Measurements from ENCODE around the gene SPRED2. TPM values are rescaled to one million over a fixed set of nuclear protein-coding genes. Genes with fewer than 3 reads are reported as not detected.
A peak's percentile ranks its signal among the peaks of the same experiment; 100 is the strongest.

Gene SPRED2
- total RNA-seq, 2 experiments from 2014 or later: 8.0 to 11.4 TPM

GRCh38 chr2:65378290-65378689 is 54.1 kb downstream of the SPRED2 start:
- CTCF ChIA-PET: no interaction called here
- intact Hi-C loops (cut with micrococcal nuclease): no loop called here
- peaks cover 29% of the 10 kb centered on the region for H3K4me1 Mint-ChIP-seq (ENCODE audit: low read depth)
- DNase-seq: no peak
- no peak overlapping the region for H3K4me3 Mint-ChIP-seq
- H3K9me3 Mint-ChIP-seq: no peaks in the 10 kb centered on the region
- no peak overlapping the region for H3K27ac Mint-ChIP-seq
- no peaks in the 10 kb centered on the region for H3K36me3 Mint-ChIP-seq (ENCODE audit: low read depth)
- peaks cover 10% of the 10 kb centered on the region for H3K27me3 Mint-ChIP-seq (ENCODE audit: low read depth)

DNA sequence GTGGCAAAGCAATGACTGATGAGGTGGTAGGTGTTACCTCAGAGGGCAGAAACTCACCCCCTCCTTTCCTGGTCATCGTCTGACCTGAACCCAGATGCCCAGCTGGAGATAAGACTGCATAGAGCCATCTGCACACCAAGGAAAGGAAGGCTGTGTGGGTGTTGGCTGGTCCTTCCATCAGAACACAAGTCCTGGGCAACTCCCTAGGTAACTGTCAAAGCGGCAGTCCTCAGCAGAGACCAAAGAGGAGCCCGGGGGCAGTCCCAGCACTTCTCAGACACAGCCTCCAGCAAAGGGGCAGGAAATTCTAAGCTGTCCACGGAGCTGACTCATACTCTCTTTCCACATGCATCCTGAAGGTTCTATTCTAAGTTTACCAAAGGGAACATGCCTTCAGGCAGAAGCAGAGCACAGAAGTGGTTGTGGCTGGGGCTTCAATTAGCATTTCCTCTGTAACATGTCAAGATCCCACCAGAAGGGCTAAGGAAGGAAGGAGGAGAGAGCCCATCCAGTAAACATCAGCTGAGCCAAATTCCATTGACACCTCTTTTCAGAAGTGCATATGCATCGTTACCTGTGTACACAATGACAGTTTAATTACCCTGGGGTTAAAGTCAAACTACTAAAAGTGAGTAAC is 54.7 kb downstream of the SPRED2 start:
- no peaks in the 10 kb centered on the region for H3K9me3 Mint-ChIP-seq
- H3K4me1 Mint-ChIP-seq (ENCODE audit: low read depth): peaks cover 24% of the 10 kb centered on the region
- no peaks in the 10 kb centered on the region for H3K36me3 Mint-ChIP-seq (ENCODE audit: low read depth)
- no peak overlapping the region for H3K4me3 Mint-ChIP-seq
- H3K27me3 Mint-ChIP-seq (ENCODE audit: low read depth): peaks cover 10% of the 10 kb centered on the region
- CTCF ChIA-PET: no interaction called here
- peak; percentile 56 for DNase-seq
- H3K27ac Mint-ChIP-seq: no peak overlapping the region
- intact Hi-C loops (cut with micrococcal nuclease): no loop called here

DNA sequence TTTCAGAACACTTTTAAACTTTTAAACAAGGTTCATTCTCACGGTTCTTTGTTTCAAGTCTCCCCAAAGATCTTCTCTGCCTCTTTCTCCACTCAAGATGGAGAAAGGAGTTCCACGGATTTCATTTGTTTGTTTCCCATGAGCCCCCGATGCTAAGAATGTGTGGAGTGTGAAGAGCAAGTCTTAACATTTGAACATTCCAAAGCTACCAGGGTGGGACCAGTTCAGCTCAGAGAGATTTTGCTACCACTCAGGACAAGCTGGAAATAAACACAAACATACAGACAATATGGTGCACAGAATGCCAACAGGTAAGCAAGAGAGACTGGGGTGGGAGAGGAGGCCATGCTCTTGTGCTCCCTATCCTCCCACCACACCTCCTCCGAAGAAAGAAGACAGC is 56.7 kb downstream of the SPRED2 start:
- intact Hi-C loops (cut with micrococcal nuclease): no loop called here
- Mint-ChIP-seq H3K27ac (no peak overlapping the region), H3K4me3 (no peak overlapping the region), H3K9me3 (no peaks in the 10 kb centered on the region), H3K4me1 (ENCODE audit: low read depth) (peaks cover 10% of the 10 kb centered on the region), H3K27me3 (ENCODE audit: low read depth) (peaks cover 10% of the 10 kb centered on the region), H3K36me3 (ENCODE audit: low read depth) (no peaks in the 10 kb centered on the region)
- CTCF ChIA-PET: no interaction called here
- no peak for DNase-seq

DNA sequence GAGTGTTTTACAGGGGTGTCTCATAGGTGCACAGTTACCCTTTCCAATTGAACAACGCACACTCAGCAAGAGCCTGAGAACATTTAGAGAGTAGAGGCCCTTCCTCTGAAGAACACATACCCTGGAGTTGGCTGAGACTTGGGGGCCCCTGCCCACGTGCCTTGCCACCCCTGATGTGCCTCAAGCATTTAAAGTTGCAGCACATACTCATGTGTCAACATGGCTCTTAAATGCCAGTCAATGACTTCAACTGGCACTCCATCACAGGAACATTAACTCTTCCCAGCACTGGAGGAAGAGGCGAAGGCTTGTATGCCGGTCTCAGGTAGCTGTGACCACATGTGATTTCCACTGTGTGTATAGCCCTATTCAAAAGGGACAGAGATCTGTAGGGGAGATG is 57.4 kb downstream of the SPRED2 start:
- Mint-ChIP-seq H3K36me3 (ENCODE audit: low read depth) (no peaks in the 10 kb centered on the region), H3K27me3 (ENCODE audit: low read depth) (peaks cover 10% of the 10 kb centered on the region), H3K4me1 (ENCODE audit: low read depth) (peaks cover 10% of the 10 kb centered on the region), H3K9me3 (no peaks in the 10 kb centered on the region), H3K4me3 (no peak overlapping the region), H3K27ac (no peak overlapping the region)
- intact Hi-C loops (cut with micrococcal nuclease): no loop called here
- no peak for DNase-seq
- CTCF ChIA-PET: interaction anchor here (1.1 kb wide), 1 partner anchor 8 kb away, joined by 3 read pairs; no protein-coding TSS in a partner anchor

GRCh38 chr2:65374575-65374974 is 57.8 kb downstream of the SPRED2 start:
- Mint-ChIP-seq H3K36me3 (ENCODE audit: low read depth) (no peaks in the 10 kb centered on the region), H3K27ac (no peak overlapping the region), H3K27me3 (ENCODE audit: low read depth) (peaks cover 10% of the 10 kb centered on the region), H3K4me3 (no peak overlapping the region), H3K4me1 (ENCODE audit: low read depth) (peaks cover 10% of the 10 kb centered on the region), H3K9me3 (no peaks in the 10 kb centered on the region)
- intact Hi-C loops (cut with micrococcal nuclease): no loop called here
- no peak for DNase-seq
- CTCF ChIA-PET: interaction anchor here (1.1 kb wide), 1 partner anchor 9 kb away, joined by 3 read pairs; no protein-coding TSS in a partner anchor

DNA sequence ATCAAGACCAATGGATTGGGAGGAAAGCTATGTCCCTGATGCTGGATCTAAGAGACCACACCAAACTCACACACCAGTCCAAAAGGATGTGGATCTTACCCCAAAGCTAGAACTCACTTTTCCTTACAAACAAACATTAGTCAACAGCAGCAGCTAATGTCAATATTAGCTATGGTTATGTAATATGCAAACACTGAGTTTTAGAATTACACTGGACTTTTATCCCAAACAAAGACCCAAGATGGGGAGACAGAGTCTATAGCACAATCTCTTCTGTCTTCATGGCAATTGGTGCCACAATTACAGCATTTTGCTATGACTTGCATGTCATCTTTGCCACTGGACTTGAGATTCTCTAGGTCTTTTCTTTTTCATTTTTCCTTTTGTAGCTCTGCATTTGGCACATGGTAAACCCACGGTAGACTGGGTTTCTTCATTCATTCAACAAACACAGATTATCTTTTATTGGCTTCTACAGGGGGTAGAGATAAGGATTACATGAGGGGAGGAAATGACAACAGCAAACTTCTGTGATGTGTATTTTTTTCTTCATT is 59.0 kb downstream of the SPRED2 start:
- H3K27me3 Mint-ChIP-seq (ENCODE audit: low read depth): peaks cover 10% of the 10 kb centered on the region
- H3K4me1 Mint-ChIP-seq (ENCODE audit: low read depth): peaks cover 10% of the 10 kb centered on the region
- no peak overlapping the region for H3K27ac Mint-ChIP-seq
- intact Hi-C loops (cut with micrococcal nuclease): no loop called here
- no peaks in the 10 kb centered on the region for H3K9me3 Mint-ChIP-seq
- no peak for DNase-seq
- no peaks in the 10 kb centered on the region for H3K36me3 Mint-ChIP-seq (ENCODE audit: low read depth)
- H3K4me3 Mint-ChIP-seq: no peak overlapping the region
- CTCF ChIA-PET: interaction anchor here (1.4 kb wide), 1 partner anchor 10 kb away, joined by 5 read pairs; no protein-coding TSS in a partner anchor

GRCh38 chr2:65372619-65373018 is 59.8 kb downstream of the SPRED2 start:
- CTCF ChIA-PET: interaction anchor here (1.4 kb wide), 1 partner anchor 10 kb away, joined by 5 read pairs; no protein-coding TSS in a partner anchor
- H3K9me3 Mint-ChIP-seq: no peaks in the 10 kb centered on the region
- H3K4me1 Mint-ChIP-seq (ENCODE audit: low read depth): peaks cover 6% of the 10 kb centered on the region
- peaks cover 10% of the 10 kb centered on the region for H3K27me3 Mint-ChIP-seq (ENCODE audit: low read depth)
- DNase-seq: no peak
- H3K4me3 Mint-ChIP-seq: no peak overlapping the region
- H3K27ac Mint-ChIP-seq: no peak overlapping the region
- intact Hi-C loops (cut with micrococcal nuclease): no loop called here
- H3K36me3 Mint-ChIP-seq (ENCODE audit: low read depth): no peaks in the 10 kb centered on the region

- CTCF ChIA-PET: no interaction called here
Observed at GRCh38 chr2:65371074-65371434, 61.3 kb downstream of the SPRED2 start.

DNA sequence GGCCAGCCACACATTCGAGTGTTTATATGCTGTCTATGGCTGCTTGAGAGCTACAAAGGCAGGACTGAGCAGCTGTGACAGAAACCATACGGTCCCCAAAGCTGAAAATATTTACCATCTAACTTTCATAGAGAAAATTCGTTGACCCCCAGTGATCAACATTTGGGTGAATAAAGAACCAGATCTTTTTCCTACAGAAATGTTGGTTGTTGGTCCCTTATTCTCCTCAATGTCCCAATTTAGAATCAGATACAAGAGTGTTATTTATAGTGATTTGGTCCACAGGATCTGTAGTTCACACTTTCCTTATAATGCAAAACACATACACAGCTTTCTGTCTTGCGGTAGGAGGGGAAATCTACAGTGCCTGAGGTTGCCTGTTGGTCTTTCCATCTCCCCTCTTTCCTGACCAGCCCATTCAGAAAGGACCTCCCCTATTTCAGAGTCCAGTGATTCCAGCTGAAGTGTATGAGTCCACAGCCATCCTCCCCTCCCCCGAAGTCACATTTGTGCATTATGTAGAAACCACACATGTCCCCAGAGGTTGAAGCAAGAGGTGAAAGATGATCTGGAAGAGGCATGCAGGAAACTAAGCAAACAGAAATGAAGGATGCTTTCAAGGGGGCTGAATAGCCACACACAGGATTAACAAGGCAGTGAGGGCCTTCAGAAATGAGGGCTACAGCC is 61.9 kb downstream of the SPRED2 start:
- Mint-ChIP-seq H3K36me3 (ENCODE audit: low read depth) (no peaks in the 10 kb centered on the region), H3K4me3 (no peak overlapping the region), H3K4me1 (ENCODE audit: low read depth) (peaks cover 13% of the 10 kb centered on the region), H3K27me3 (ENCODE audit: low read depth) (no peaks in the 10 kb centered on the region), H3K27ac (no peak overlapping the region), H3K9me3 (no peaks in the 10 kb centered on the region)
- intact Hi-C loops (cut with micrococcal nuclease): no loop called here
- no peak for DNase-seq
- CTCF ChIA-PET: no interaction called here

More at GRCh38 chr2:65371074-65371434, 61.3 kb downstream of the SPRED2 start:
- no peaks in the 10 kb centered on the region for H3K9me3 Mint-ChIP-seq
- peaks cover 13% of the 10 kb centered on the region for H3K4me1 Mint-ChIP-seq (ENCODE audit: low read depth)
- peaks cover 4% of the 10 kb centered on the region for H3K27me3 Mint-ChIP-seq (ENCODE audit: low read depth)
- no peak overlapping the region for H3K4me3 Mint-ChIP-seq
- no peak overlapping the region for H3K27ac Mint-ChIP-seq
- intact Hi-C loops (cut with micrococcal nuclease): no loop called here
- DNase-seq: no peak
- no peaks in the 10 kb centered on the region for H3K36me3 Mint-ChIP-seq (ENCODE audit: low read depth)

DNA sequence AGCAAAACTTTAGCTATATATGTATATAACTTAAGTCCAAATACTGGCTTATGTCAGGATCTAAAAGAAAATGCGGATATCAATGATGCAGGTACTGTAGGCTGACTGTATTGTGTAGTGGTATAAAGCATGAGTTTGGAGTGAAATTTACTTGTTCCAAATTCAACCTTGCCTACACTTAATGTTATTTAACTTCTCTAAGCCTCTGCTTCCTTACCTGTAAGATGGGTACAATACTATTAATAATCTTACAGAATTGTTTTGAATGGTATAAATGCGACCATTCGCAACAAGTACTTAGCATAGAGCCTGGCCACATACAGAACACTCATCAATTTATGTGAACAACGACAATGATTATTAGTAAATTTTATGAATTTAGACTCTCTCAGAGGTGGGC is 62.4 kb downstream of the SPRED2 start:
- H3K36me3 Mint-ChIP-seq (ENCODE audit: low read depth): no peaks in the 10 kb centered on the region
- no peak overlapping the region for H3K4me3 Mint-ChIP-seq
- no peak for DNase-seq
- H3K27me3 Mint-ChIP-seq (ENCODE audit: low read depth): no peaks in the 10 kb centered on the region
- intact Hi-C loops (cut with micrococcal nuclease): no loop called here
- H3K27ac Mint-ChIP-seq: no peak overlapping the region
- peaks cover 13% of the 10 kb centered on the region for H3K4me1 Mint-ChIP-seq (ENCODE audit: low read depth)
- no peaks in the 10 kb centered on the region for H3K9me3 Mint-ChIP-seq
- CTCF ChIA-PET: no interaction called here

DNA sequence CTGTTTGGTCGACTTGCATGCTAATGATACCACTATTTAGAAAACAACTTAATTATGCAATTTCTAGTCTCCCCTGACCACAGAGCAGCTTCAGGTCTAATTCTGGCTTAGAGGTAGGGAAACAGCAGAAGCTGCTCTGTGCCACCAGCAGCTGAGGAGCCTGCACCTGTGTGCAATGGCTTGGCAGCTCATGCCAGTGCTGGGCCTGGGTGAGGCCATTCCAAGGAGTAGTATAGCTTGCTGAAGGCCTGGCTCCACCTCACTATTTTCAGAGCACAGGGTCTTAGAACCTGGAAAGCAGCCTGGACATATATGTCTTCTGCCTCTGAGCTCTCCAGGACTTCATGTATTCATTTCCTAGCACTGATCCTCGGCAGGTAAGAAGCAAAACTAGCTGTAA is 62.8 kb downstream of the SPRED2 start:
- H3K4me3 Mint-ChIP-seq: no peak overlapping the region
- H3K36me3 Mint-ChIP-seq (ENCODE audit: low read depth): no peaks in the 10 kb centered on the region
- no peaks in the 10 kb centered on the region for H3K27me3 Mint-ChIP-seq (ENCODE audit: low read depth)
- H3K9me3 Mint-ChIP-seq: no peaks in the 10 kb centered on the region
- intact Hi-C loops (cut with micrococcal nuclease): no loop called here
- no peak for DNase-seq
- no peak overlapping the region for H3K27ac Mint-ChIP-seq
- CTCF ChIA-PET: no interaction called here
- peaks cover 11% of the 10 kb centered on the region for H3K4me1 Mint-ChIP-seq (ENCODE audit: low read depth)

DNA sequence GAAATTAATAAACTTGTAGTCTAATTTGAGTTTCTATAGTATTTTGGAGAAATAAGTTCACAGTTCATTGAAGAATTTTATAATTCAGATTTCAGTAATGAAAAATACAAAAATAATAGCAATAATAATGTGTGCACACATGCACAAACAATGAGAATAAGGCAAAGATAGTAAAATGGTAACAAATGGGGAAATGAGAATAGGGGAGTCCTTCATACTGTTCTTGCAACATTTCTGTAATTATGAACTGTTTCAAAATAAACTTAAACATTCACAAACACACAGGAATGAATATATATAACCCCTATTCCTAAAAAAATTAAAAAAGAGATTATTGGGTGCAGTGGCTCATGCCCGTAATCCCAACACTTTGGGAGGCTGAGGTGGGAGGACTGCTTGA is 63.9 kb downstream of the SPRED2 start:
- no peak overlapping the region for H3K4me3 Mint-ChIP-seq
- no peaks in the 10 kb centered on the region for H3K27me3 Mint-ChIP-seq (ENCODE audit: low read depth)
- CTCF ChIA-PET: interaction anchor here (0.7 to 1.4 kb wide), 2 partner anchors 16 to 91 kb away, joined by 3 to 7 read pairs; no protein-coding TSS in a partner anchor
- H3K27ac Mint-ChIP-seq: no peak overlapping the region
- H3K36me3 Mint-ChIP-seq (ENCODE audit: low read depth): no peaks in the 10 kb centered on the region
- intact Hi-C loops (cut with micrococcal nuclease): no loop called here
- peaks cover 11% of the 10 kb centered on the region for H3K4me1 Mint-ChIP-seq (ENCODE audit: low read depth)
- no peaks in the 10 kb centered on the region for H3K9me3 Mint-ChIP-seq
- DNase-seq: no peak

DNA sequence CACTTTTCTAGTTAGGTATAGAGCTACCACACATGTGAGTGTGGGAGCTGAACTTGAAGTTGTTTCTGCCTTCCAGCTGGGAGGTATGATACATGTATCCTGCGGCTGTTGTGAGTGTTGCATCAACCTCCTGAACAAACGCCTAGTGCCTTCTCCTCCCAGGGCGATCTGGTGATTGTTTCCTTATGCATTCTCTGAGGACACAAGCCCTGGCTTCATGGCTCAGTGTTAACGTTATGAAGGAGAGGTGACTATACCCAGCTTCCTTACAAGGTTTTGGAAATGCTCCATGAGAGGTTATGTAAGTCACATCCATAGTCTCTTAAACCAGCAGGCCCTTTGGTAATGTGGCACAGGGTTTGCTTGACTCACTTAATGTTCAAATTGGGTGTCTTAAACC is 64.9 kb downstream of the SPRED2 start:
- Mint-ChIP-seq H3K9me3 (no peaks in the 10 kb centered on the region), H3K36me3 (ENCODE audit: low read depth) (no peaks in the 10 kb centered on the region), H3K4me3 (no peak overlapping the region), H3K27me3 (ENCODE audit: low read depth) (no peaks in the 10 kb centered on the region), H3K27ac (no peak overlapping the region), H3K4me1 (ENCODE audit: low read depth) (peaks cover 11% of the 10 kb centered on the region)
- CTCF ChIA-PET: interaction anchor here (0.7 to 1.4 kb wide), 3 partner anchors 15 to 113 kb away, joined by 3 to 7 read pairs (median 4); no protein-coding TSS in a partner anchor
- DNase-seq: no peak
- intact Hi-C loops (cut with micrococcal nuclease): no loop called here

All from activated naive CD4-positive, alpha-beta T cell treated with anti-CD3 and anti-CD28 coated beads for 36 hours (primary cell).